ENCODE measurements around the gene ZNF552.
"Not testable (repeated sequence)": the region's sequence is repeated elsewhere in the genome, so short reads cannot be mapped to it uniquely, and the experiment has no call there.

- not testable (repeated sequence) for TF ChIP-seq POLR2A (IDR thresholded peaks at IDR 0.05; ENCODE audit: low read length); GATA1 (IDR thresholded peaks at IDR 0.05; ENCODE audit: low read depth, low read length)
Measured at GRCh38 chr19:57821095-57821494, 6.4 kb upstream of the ZNF552 start.
